NCI-H2196 treated with DMSO at 0.1 percent for 48 hours (cell line): Measurements from ENCODE around the gene STAT3.
"Not testable (repeated sequence)": the region's sequence is repeated elsewhere in the genome, so short reads cannot be mapped to it uniquely, and the experiment has no call there.

ENCODE experiments used
- DNase-seq: peaks from one replicate; lab custom pipeline; 2025; ENCODE audit not compliant: unreplicated experiment; lab: John Stamatoyannopoulos, UW

STAT3 gene

DNA sequence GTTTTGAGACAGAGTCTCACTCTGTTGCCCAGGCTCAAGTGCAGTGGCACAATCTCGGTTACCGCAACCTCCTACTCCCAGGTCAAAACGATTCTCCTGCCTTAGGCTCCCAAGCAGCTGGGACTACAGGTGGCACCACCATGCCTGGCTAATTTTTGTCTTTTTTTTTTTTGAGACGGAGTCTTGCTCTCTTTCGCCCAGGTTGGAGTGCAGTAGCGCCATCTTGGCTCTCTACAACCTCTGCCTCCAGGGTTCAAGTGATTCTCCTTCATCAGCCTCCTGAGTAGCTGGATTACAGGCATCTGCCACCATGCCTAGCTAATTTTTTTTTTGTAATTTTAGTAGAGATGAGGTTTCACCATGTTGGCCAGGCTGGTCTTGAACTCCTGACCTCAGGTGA is 70.3 kb downstream of the STAT3 start:
- not testable (repeated sequence) for DNase-seq

DNA sequence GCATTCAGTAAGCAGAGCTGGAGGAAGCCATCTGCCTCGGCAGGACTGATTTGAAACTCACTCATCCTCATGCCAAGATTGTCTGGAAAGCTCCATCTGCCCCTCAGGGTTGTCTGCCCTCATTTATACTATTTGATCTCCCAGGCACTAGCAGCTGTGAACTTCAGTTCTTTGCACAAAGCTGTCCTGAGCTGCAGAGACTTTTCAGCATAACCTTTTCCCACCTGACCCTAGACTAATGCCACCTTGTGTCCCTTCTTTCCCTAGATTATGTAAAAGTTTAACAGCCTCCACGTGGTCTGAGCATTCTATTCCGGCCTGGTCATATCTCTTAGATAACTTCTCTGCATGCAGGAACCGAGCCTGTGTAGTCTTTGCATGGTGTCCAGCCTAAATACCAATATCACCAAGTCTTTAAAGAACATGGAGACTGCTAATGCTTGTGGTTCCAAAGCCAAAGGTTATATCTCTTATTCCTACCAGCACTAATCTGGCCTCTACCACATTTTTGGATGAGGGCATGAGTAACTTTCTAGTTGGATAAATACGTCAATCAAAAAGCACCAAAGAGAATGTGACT is 70.9 kb downstream of the STAT3 start:
- DNase-seq, result no peak

DNA sequence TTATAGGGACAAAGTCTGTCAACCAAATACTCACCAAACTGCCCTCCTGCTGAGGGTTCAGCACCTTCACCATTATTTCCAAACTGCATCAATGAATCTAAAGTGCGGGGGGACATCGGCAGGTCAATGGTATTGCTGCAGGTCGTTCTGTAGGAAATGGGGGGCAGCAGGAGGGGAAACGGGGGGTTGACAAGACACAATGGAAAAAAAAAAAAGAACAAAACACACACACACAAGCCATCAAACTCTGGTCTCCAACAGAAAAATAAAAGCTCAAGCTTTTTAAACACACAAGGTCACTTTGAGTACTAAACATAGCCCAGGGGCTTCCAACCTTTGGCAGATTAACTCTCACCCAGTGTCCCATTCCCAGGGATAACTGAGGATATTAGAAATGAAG is 71.5 kb downstream of the STAT3 start:
- DNase-seq, result no peak

DNA sequence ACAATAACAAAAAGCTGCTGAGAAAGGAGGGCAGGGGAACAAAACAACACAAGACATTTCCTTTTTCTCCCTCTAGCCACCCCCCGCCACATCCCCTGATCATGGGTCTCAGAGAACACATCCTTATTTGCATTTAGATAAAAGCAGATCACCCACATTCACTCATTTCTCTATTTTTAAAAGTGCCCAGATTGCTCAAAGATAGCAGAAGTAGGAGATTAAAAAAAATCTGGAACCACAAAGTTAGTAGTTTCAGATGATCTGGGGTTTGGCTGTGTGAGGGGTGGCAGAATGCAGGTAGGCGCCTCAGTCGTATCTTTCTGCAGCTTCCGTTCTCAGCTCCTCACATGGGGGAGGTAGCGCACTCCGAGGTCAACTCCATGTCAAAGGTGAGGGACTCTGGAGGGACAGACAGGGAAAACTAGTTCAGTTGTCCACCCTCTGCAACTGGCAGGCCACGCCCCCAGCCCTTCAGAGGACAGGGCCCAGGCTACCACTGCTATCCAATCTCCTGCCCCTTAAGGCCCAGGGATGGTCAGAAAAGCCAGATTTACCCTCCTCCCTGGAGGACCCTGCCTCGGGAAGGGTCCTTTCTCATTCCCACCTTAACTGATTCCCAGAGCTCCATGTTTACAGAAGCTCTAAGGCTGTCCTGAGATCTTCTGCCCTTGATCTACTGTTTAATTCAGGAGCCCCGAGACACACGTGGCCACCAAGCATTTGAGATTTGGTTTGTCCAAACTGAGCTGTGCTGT is 72.7 kb downstream of the STAT3 start:
- no peak for DNase-seq

DNA sequence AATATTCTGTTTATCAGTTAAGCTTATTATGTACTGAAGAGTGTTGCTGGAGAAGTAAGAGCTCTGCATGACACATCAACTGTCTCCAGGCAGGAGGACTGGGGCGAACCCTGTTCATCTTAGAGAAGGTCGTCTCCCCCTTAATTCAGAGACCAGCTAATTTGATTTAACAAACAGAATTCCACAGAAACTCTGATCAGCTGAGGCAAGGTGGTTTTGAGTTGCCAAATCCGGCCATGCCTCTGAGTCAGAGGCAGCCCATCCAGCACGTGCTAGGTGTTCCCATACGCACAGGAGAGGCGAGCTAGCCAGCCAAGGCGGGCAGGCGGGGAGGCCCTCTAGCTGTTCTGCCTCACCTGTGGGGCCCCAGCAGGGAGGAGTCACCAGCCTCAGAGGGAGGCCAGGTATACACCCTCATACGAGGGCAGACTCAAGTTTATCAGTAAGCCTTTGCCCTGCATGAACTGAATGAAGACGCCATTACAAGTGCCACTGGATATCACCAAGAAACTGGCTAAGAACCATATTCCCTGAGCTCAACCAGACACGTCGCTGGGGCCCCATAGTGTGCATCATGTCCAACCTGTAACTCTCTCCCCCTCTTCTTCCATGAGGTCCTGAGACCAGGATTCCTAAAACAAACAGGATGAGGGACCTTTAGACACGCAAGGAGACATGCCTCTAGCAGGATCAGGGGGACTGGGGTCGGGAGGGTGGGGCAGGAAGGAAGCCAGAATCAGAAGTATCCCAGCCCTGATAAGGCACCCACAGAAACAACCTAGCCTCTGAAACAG is 74.3 kb downstream of the STAT3 start:
- no peak for DNase-seq

DNA sequence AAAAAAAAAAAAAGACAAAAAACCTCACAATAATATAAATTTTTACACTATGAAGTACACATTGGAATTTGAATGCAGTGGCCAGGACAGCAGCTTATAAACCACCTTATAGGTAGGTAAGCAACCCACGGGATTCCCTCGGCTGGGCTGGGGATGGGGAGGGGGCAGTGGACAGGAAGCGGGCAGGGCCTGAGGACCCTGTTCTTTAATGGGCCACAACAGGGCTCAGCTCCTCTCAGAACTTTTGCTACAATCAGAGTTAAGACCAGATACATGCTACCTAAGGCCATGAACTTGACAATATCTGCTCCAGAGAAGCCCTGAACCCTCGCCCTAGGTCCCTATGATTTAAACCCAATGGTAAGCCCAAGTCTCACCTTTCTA is 74.9 kb downstream of the STAT3 start:
- no peak for DNase-seq

DNA sequence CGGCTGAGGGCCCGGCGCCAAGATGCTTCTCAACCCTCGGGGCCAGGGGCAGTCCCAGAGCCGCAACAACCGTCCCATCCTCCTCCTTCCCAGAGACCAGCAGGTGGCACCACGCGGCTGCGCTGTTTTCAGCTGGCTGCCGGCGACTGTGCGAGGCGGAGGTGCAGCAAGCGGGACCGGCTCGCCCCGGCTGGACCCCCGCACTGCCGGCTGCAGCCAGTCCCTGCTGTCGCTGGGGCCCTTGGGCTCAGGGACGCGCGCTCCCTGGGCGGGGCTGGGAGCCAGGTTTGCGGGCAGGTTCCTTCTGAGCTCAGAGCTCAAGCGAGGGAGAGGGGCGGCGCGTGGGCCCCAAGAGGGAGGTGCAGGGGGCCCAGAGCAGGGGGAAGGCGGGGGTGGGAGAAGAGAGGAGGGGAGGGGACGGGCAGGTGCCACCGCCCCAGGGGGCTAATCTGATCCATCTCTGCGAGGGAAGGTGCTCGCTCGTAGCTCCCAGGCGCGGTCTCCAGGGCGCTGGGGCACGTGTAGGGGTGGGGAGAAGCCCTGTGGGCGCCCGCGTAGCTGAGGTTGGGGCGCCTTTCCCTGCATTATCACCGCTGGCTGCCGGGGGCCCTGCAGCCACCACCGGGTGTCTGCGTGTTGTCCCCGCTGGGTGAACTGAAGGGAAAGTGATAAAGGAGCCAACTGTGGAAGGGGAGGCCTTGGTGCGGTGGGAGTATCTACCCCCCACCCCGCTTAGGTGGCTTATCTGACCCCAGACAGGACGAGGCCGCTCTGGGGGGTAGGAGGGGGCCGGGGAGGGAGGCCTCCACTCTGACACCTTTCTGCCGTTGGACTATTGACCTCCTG is 75.7 kb downstream of the STAT3 start:
- DNase-seq, result peak; percentile 46

DNA sequence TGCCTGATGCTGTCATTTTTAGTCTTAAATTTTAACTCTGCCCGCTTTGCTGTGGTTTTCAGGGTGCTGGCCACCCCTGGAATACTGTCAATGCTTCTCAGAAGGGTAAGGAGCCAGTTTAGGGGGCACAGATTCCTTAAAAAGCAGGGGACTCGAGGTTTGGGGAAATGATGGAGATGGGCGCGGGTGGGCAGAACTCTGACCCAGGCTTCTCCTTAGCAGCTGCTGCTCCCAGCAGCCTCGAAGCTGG is 76.3 kb downstream of the STAT3 start:
- DNase-seq, result no peak

DNA sequence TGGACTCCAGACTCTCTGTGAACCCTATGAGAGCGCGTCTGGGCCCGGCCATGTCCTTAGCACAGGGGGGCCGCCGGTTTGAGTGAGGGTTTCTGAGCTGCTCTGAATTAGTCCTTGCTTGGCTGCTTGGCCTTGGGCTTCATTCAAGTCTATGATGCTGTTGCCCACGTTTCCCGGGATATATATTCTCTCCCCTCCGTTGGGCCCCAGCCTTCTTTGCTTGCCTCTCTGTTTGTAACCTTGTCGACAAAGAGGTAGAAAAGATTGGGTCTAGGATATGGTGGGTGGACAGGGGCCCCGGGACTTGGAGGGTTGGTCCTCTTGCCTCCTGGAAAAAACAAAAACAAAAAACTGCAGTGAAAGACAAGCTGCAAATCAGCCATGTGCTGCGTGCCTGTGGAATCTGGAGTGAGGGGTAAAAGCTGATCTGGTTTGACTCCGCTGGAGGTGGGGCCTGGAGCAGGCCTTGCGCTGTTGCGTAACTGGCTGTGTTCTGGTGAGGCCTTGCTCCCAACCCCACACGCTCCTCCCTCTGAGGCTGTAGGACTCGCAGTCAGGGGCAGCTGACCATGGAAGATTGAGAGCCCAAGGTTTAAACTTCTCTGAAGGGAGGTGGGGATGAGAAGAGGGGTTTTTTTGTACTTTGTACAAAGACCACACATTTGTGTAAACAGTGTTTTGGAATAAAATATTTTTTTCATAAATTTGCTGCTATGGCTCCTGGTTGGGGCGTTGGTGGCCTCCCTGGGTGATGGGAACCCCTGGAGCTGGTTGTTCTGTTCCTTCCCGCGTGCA is 76.8 kb downstream of the STAT3 start:
- DNase-seq, result no peak

DNA sequence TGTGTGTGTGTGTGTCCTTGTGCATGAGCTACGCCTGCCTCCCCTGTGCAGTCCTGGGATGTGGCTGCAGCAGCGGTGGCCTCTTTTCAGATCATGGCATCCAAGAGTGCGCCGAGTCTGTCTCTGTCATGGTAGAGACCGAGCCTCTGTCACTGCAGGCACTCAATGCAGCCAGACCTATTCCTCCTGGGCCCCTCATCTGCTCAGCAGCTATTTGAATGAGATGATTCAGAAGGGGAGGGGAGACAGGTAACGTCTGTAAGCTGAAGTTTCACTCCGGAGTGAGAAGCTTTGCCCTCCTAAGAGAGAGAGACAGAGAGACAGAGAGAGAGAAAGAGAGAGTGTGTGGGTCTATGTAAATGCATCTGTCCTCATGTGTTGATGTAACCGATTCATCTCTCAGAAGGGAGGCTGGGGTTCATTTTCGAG is 77.4 kb downstream of the STAT3 start:
- DNase-seq, result no peak

DNA sequence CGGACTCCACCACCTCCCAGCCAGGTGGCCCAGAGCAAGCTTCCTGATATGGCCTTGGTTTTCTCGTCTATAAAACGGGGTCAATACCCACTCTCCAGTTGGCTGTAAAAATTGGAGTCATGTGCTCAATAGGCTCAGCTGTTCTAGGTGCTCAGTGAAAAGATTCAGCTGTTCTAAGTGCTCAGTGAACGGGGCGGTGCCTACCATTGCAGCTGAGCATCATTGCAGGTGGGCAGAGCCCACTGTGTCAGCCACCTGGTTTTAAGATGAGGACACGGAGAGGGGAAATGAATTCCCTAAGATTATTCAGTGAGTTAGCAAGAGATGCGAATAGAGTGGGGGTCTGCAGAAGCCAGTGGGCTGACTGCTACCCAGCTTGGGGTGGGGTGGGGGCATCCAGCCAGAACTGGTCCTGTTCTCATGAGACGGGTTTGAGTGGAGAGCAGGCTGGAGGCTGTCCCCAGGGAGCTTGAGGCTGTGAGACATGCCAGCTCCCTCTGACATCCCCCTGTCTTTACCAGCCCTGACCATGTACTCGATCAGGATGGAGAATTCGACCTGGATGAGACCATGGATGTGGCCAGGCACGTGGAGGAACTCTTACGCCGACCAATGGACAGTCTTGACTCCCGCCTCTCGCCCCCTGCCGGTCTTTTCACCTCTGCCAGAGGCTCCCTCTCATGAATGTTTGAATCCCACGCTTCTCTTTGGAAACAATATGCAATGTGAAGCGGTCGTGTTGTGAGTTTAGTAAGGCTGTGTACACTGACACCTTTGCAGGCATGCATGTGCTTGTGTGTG is 78.1 kb downstream of the STAT3 start:
- no peak for DNase-seq

DNA sequence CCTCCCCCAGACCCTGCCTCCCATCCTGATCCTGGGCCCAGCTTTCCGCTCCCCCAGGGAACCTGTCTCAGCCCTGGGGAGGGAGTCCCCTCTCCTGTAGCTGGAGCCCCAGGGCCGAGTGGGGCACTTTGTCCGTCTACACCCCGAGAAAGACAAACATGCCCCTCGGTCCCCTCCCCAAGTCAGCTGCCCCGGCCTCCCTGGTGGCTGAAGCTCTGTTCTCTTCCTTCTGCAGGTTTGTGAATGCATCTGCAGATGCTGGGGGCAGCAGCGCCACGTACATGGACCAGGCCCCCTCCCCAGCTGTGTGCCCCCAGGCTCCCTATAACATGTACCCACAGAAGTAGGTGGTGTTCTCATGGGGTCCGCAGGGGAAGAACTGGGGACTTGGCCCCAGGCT is 79.1 kb downstream of the STAT3 start:
- DNase-seq, result no peak

DNA sequence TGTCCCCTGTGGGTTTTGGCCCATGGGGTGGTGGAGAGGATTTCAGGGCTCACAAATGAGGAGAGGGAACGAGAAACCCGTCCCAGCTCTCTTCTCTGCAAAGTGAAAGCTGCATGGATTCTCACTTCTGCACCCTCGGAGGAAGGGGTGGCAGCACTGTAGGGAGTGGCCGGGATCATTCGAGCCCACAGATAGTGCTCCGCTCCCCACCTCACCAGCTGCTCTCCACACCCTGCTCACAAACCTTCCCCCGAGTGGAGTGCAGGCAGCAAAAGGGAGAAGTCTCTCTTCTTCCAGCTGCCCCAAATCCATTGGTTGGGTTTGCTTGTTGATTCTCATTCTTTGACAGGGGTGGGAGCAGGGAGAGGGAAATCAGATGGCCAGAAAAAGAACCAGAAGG is 79.8 kb downstream of the STAT3 start:
- DNase-seq, result no peak

DNA sequence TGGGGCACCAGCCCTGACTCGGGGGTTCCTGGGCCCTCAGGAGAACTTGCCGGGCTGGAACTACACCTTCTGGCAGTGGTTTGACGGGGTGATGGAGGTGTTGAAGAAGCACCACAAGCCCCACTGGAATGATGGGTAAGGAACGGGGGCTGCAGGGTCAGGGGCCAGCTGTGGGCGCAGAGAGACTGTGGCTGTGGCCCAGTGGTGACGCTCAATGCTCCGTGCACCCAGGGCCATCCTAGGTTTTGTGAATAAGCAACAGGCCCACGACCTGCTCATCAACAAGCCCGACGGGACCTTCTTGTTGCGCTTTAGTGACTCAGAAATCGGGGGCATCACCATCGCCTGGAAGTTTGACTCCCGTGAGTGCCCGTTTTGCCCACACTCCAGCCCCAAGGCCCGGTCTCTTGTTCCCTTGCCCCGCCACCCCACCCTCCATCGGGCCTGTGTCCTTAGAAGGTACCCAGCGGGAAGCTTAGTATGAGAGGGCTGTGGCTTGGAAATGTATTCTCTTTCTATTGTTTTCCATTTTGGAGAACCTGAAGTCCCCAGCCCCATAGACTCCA is 80.8 kb downstream of the STAT3 start:
- no peak for DNase-seq

DNA sequence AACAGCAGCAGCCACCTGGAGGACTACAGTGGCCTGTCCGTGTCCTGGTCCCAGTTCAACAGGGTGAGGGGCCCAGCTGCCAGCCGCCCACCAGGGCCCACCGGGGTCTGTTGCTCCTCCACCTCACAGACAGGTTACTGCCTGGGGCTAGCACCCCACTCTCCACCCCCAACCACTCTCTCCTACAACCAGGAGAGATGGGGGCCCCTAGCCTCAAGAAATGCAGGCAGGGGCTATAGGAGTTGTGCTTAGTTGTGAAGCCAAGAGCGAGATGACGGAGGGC is 81.9 kb downstream of the STAT3 start:
- no peak for DNase-seq

DNA sequence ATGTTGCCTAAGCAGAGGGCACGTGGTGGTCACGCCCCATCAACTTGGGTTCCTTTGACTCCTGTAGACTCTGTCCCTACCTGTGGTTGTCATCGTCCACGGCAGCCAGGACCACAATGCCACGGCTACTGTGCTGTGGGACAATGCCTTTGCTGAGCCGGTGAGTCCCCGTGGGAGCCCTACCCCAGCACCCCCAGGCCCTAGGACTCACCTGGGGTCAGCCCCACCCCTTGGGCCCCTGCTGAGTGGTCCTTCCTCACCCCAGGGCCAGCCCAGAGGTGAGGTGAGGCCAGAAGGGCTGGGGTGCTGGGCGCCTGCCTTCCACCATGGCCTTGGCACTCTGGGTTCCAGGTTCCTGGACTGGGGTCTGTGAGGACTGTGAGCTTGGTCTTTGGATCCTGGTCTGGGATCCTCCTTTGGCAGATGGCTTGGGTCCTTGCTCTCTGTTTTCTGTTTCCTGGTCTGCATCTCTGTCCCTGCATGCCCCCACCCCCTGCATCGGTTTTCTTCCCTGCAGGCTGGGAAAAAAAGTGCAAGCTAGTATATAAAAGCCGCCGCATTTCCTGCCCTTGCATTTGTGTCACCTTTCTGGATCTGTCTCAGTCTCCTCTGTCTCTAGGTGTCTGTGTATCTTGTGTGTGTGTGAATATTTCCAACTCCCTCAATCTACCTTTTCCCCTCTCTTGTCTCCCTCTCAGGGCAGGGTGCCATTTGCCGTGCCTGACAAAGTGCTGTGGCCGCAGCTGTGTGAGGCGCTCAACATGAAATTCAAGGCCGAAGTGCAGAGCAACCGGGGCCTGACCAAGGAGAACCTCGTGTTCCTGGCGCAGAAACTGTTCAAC is 82.5 kb downstream of the STAT3 start:
- DNase-seq, result no peak

DNA sequence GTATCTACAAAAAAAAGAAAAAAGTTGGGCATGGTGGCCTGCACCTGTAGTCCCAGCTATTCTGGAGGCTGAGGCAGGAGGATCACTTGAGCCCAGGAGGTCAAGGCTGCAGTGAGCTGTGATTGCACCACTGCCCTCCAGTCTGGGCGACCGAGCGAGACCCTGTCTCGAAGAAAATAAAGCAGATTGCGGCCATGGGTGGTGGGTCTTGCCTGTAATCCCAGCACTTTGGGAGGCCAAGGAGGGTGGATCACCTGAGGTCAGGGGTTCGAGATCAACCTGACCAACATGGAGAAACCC is 83.3 kb downstream of the STAT3 start:
- not testable (repeated sequence) for DNase-seq

DNA sequence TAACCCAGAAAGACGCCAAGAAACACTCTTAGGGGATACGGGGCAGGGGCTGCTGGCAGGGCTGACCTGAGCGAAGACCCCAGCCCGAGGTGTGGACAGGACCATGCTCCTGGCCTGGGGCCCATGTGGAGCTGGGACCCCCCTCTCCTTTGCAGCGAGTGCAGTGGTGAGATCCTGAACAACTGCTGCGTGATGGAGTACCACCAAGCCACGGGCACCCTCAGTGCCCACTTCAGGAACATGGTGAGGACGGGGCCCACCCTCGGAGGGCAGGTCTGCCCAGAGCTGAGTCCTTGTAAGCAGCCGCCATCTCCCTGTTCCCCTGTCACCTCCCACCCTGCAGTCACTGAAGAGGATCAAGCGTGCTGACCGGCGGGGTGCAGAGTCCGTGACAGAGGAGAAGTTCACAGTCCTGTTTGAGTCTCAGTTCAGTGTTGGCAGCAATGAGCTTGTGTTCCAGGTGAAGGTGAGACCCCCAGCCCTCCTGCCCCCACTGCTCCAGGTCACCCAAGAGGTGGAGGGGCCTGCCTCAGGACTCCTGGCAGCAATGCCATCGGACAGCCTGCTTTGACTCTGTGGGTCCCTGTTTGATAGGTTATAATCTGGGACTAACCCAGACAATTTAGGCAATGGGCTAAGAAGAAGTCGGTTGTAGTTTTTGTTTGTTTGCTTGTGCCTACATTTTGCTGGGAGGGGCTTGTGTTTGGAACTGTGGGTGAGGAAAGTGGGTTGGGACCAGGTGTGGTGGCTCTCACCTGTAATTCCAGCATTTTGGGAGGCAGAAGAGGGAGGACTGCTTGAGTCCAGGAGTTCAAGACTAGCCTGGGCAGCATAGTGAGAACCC is 83.8 kb downstream of the STAT3 start:
- no peak for DNase-seq
